GM23338 (cell line): ENCODE measurements around the gene OR4K17. TPM values are rescaled to one million over a fixed set of nuclear protein-coding genes. Genes with fewer than 3 reads are reported as not detected.

Source experiments
- ATAC-seq: fragments of 200-7000 bp; cut with Tn5 transposase; 3 replicates; pipeline ENCODE4 v1.9.1; 2020
- DNase-seq: peaks from one replicate; pipeline ENCODE4 v3.0.0-alpha.2; 2015; ENCODE audit warnings: low spot score
- H2AFZ ChIP-seq: fragments of 200-600 bp; sonication (generic); 2 replicates; pipeline ENCODE4 v1.8.0; 2016; ENCODE audit warnings: antibody characterized with exemption, mild to moderate bottlenecking, moderate library complexity
- H3F3A ChIP-seq: fragments of 200-600 bp; sonication (generic); replicated peaks from 2 replicates; pipeline ENCODE4 v1.8.0; 2017; ENCODE audit warnings: antibody characterized with exemption, mixed run types, low read depth
- H3K27ac ChIP-seq: fragments of 200-600 bp; sonication (generic); 2 replicates; pipeline ENCODE4 v1.6.1; 2016; ENCODE audit warnings: low read depth
- H3K27me3 ChIP-seq: fragments of 200-600 bp; sonication (generic); 2 replicates; pipeline ENCODE4 v1.8.0; 2016; ENCODE audit warnings: mild to moderate bottlenecking, mixed run types, moderate library complexity; ENCODE audit not compliant: insufficient read depth
- H3K36me3 ChIP-seq: fragments of 200-600 bp; sonication (generic); 2 replicates; pipeline ENCODE4 v1.8.0; 2016; ENCODE audit warnings: mild to moderate bottlenecking; ENCODE audit not compliant: insufficient read depth
- H3K4me1 ChIP-seq: fragments of 200-600 bp; sonication (generic); 2 replicates; pipeline ENCODE4 v1.8.0; 2016; ENCODE audit warnings: mild to moderate bottlenecking, moderate library complexity; ENCODE audit not compliant: insufficient read depth
- H3K4me2 ChIP-seq: fragments of 200-600 bp; sonication (generic); 2 replicates; pipeline ENCODE4 v1.7.1; 2017; ENCODE audit warnings: mixed run types
- H3K4me3 ChIP-seq: fragments of 200-600 bp; sonication (generic); 2 replicates; pipeline ENCODE4 v1.6.1; 2016; ENCODE audit warnings: mixed run types
- H3K79me2 ChIP-seq: fragments of 200-600 bp; sonication (generic); replicated peaks from 2 replicates; pipeline ENCODE4 v1.8.0; 2017; ENCODE audit warnings: mild to moderate bottlenecking; ENCODE audit not compliant: insufficient read depth
- H3K9me2 ChIP-seq: fragments of 200-600 bp; sonication (generic); 2 replicates; pipeline ENCODE4 v1.8.0; 2017; ENCODE audit not compliant: insufficient read depth
- H4K20me1 ChIP-seq: fragments of 200-600 bp; sonication (generic); replicated peaks from 2 replicates; pipeline ENCODE4 v1.8.0; 2017; ENCODE audit warnings: mild to moderate bottlenecking; ENCODE audit not compliant: insufficient read depth
- H3K27ac Mint-ChIP-seq: 2 replicates; pipeline ENCODE4 v1.8.0; 2020; ENCODE audit warnings: inconsistent platforms, mild to moderate bottlenecking, moderate library complexity, mixed read lengths
- H3K27me3 Mint-ChIP-seq: 3 replicates; pipeline ENCODE4 v1.8.0; 2022; ENCODE audit warnings: low read depth, mild to moderate bottlenecking, moderate library complexity, mixed read lengths, inconsistent platforms; ENCODE audit not compliant: insufficient read depth, poor library complexity
- H3K36me3 Mint-ChIP-seq: 3 replicates; pipeline ENCODE4 v1.8.0; 2021; ENCODE audit warnings: low read depth, mild to moderate bottlenecking, inconsistent platforms, moderate library complexity, mixed read lengths
- H3K4me1 Mint-ChIP-seq: 3 replicates; pipeline ENCODE4 v1.8.0; 2020; ENCODE audit warnings: mild to moderate bottlenecking, inconsistent platforms, mixed read lengths
- H3K4me3 Mint-ChIP-seq: 3 replicates; pipeline ENCODE4 v1.8.0; 2021; ENCODE audit warnings: moderate library complexity, mild to moderate bottlenecking, inconsistent platforms, mixed read lengths
- H3K9me3 Mint-ChIP-seq: 3 replicates; pipeline ENCODE4 v1.8.0; 2020; ENCODE audit warnings: moderate library complexity, mild to moderate bottlenecking, inconsistent platforms, mixed read lengths
- CTCF ChIP-seq, 2 experiments: fragments of 200-600 bp in 1 of 2; sonication (generic) in 1 of 2; conservative IDR thresholded peaks; 2 replicates each; pipeline versions ENCODE4 v1.5.1 to v1.6.1; 2016 to 2017; ENCODE audit warnings: antibody characterized with exemption in 2 of 2, low read depth in 2 of 2, mild to moderate bottlenecking in 2 of 2, moderate library complexity in 1 of 2
- EZH2 ChIP-seq: fragments of 200-600 bp; sonication (generic); IDR thresholded peaks from one replicate; pipeline ENCODE4 v1.8.0; 2017; ENCODE audit warnings: antibody characterized with exemption, mild to moderate bottlenecking, low read depth; ENCODE audit not compliant: unreplicated experiment
- JUNB ChIP-seq: IDR thresholded peaks from one replicate; pipeline ENCODE4 v1.6.1; 2016; ENCODE audit warnings: antibody characterized with exemption; ENCODE audit not compliant: unreplicated experiment
- NANOG ChIP-seq: IDR thresholded peaks from 2 replicates; pipeline ENCODE4 v1.6.1; 2016; ENCODE audit warnings: antibody characterized with exemption, borderline replicate concordance
- STAT1 ChIP-seq: IDR thresholded peaks from one replicate; pipeline ENCODE4 v1.6.1; 2016; ENCODE audit warnings: antibody characterized with exemption; ENCODE audit not compliant: unreplicated experiment
- ZNF114 ChIP-seq: fragments of 250-450 bp; sonication (Bioruptor Pico); IDR thresholded peaks from 2 replicates; pipeline ENCODE4 v1.5.0; 2020; ENCODE audit warnings: mild to moderate bottlenecking, moderate library complexity
- ZNF462 ChIP-seq: fragments of 250-450 bp; sonication (Bioruptor Pico); IDR thresholded peaks from 2 replicates; pipeline ENCODE4 v1.5.0; 2020; ENCODE audit warnings: mild to moderate bottlenecking, moderate library complexity
- polyA plus RNA-seq: library from polyadenylated mRNA; unstranded; fragments of >200 nt; fragmentation: Nextera tagmentation; extraction: Ambion mirVana; gene quantifications from 2 replicates; pipeline ENCODE4 v1.2.1, GENCODE V29; 2016
- total RNA-seq: library from RNA; depleted of rRNA; stranded (reverse); fragments of >200 nt; shearing (Covaris generic); gene quantifications from 2 replicates; pipeline ENCODE4 v1.2.3, GENCODE V29; 2014

The OR4K17 gene
- total and polyA plus RNA-seq, 2 experiments from 2014 or later = not detected

GRCh38 chr14:20116748-20117147 is 6.2 kb downstream of the OR4K17 start (continued):
- TF ChIP-seq ZNF462 (CRISPR knock-in tag) (no peak), EZH2 (no peak)

GRCh38 chr14:20118795-20119194 is 8.3 kb downstream of the OR4K17 start:
- Histone ChIP-seq H3K27me3 (no peaks in the 10 kb centered on the region; the same call in 1 of the 2 replicates), H3K9me2 (no peaks in the 10 kb centered on the region), H3F3A (no peaks in the 10 kb centered on the region), H3K4me1 (no peaks in the 10 kb centered on the region), H3K4me3 (no peak overlapping the region), H3K4me2 (no peak overlapping the region), H4K20me1 (no peaks in the 10 kb centered on the region), H3K27ac (no peak overlapping the region), H3K79me2 (no peaks in the 10 kb centered on the region), H3K36me3 (peaks cover 22% of the 10 kb centered on the region), H2AFZ (no peak overlapping the region)
- Mint-ChIP-seq H3K36me3 (peaks cover 16% of the 10 kb centered on the region), H3K9me3 (peaks cover 83% of the 10 kb centered on the region), H3K4me1 (no peaks in the 10 kb centered on the region), H3K4me3 (no peak overlapping the region), H3K27me3 (peaks cover 6% of the 10 kb centered on the region), H3K27ac (no peak overlapping the region)
- DNase-seq = peak; percentile 1
- no peak for ATAC-seq
- TF ChIP-seq CTCF (conservative IDR thresholded peaks at IDR 0.05; ENCODE audit: low read depth in 2 of 2) (no peak), ZNF462 (CRISPR knock-in tag) (no peak), STAT1 (no peak), NANOG (no peak), EZH2 (no peak), ZNF114 (CRISPR knock-in tag) (no peak), JUNB (no peak)
